GM11168 (cell line): ENCODE measurements around the gene LPAR3.

ENCODE experiments used
- in situ Hi-C: fragments of 300-500 bp; cut with MboI; formaldehyde crosslinking; loops from one replicate; pipeline ENCODE4 v1.12.0; 2022; ENCODE audit warnings: low sequenced_read_pairs; ENCODE audit not compliant: unreplicated experiment

LPAR3 gene

GRCh38 chr1:84836145-84836544, 56.9 kb downstream of the LPAR3 start:
- in situ Hi-C loops, result no loop called here

GRCh38 chr1:84835169-84835568, 57.8 kb downstream of the LPAR3 start:
- in situ Hi-C loops, result no loop called here

GRCh38 chr1:84834419-84835064, 58.5 kb downstream of the LPAR3 start:
- in situ Hi-C loops, result no loop called here

GRCh38 chr1:84833194-84833593, 59.8 kb downstream of the LPAR3 start:
- in situ Hi-C loops, result no loop called here

GRCh38 chr1:84830136-84830535, 62.9 kb downstream of the LPAR3 start:
- in situ Hi-C loops, result no loop called here

- in situ Hi-C loops, result no loop called here
Measured at GRCh38 chr1:84827976-84828375, 65.0 kb downstream of the LPAR3 start.

- in situ Hi-C loops, result no loop called here
Measured at GRCh38 chr1:84827555-84827954, 65.5 kb downstream of the LPAR3 start.

GRCh38 chr1:84825161-84825560, 67.8 kb downstream of the LPAR3 start:
- in situ Hi-C loops, result no loop called here

- in situ Hi-C loops, result no loop called here
Measured at GRCh38 chr1:84823991-84824390, 69.0 kb downstream of the LPAR3 start.

GRCh38 chr1:84823511-84823910, 69.5 kb downstream of the LPAR3 start:
- in situ Hi-C loops, result no loop called here

GRCh38 chr1:84810343-84810742, 82.7 kb downstream of the LPAR3 start:
- in situ Hi-C loops, result no loop called here

GRCh38 chr1:84809023-84809422, 84.0 kb downstream of the LPAR3 start:
- in situ Hi-C loops, result no loop called here

GRCh38 chr1:84803604-84804003, 89.4 kb downstream of the LPAR3 start:
- in situ Hi-C loops, result no loop called here

GRCh38 chr1:84802567-84803232, 90.3 kb downstream of the LPAR3 start:
- in situ Hi-C loops, result no loop called here

- in situ Hi-C loops, result no loop called here
Measured at GRCh38 chr1:84800090-84801073, 92.6 kb downstream of the LPAR3 start.

GRCh38 chr1:84797603-84798002, 95.4 kb downstream of the LPAR3 start:
- in situ Hi-C loops, result loop anchor here (25.0 kb wide), 1 partner anchor 140 kb away; no protein-coding TSS in a partner anchor

- in situ Hi-C loops, result loop anchor here (25.0 kb wide), 1 partner anchor 141 kb away; no protein-coding TSS in a partner anchor
Measured at GRCh38 chr1:84795966-84796600, 96.9 kb downstream of the LPAR3 start.

GRCh38 chr1:84795213-84795612, 97.8 kb downstream of the LPAR3 start:
- in situ Hi-C loops, result loop anchor here (25.0 kb wide), 1 partner anchor 142 kb away; no protein-coding TSS in a partner anchor

GRCh38 chr1:84792421-84792820, 100.6 kb downstream of the LPAR3 start:
- in situ Hi-C loops, result loop anchor here (25.0 kb wide), 1 partner anchor 145 kb away; no protein-coding TSS in a partner anchor

GRCh38 chr1:84789014-84789413, 104.0 kb downstream of the LPAR3 start:
- in situ Hi-C loops, result loop anchor here (25.0 kb wide), 1 partner anchor 148 kb away; no protein-coding TSS in a partner anchor
